HL-60 (cell line): ENCODE measurements around the gene RAB40B.

Experiments
- DNase-seq, 2 experiments: peaks; one replicate each; pipeline ENCODE4 v3.0.0-alpha.2; 2010 to 2020; ENCODE audit warnings: low read depth in 1 of 2, low spot score in 1 of 2
- H3K27ac ChIP-seq: fragments of 250-450 bp; sonication (Bioruptor Pico); replicated peaks from 2 replicates; pipeline ENCODE4 v1.5.1; 2020; ENCODE audit warnings: mild to moderate bottlenecking, moderate library complexity
- H3K27me3 ChIP-seq: fragments of 250-450 bp; sonication (Bioruptor Pico); 2 replicates; pipeline ENCODE4 v1.5.1; 2021; ENCODE audit warnings: mild to moderate bottlenecking, moderate library complexity; ENCODE audit not compliant: insufficient read depth, poor library complexity, severe bottlenecking
- H3K4me3 ChIP-seq: replicated peaks from 2 replicates; pipeline ENCODE4 v1.5.1; 2011; ENCODE audit warnings: mild to moderate bottlenecking, control low read depth, low read length; ENCODE audit not compliant: insufficient read depth
- GABPA ChIP-seq: IDR thresholded peaks from 2 replicates; pipeline ENCODE4 v1.6.1; 2012; ENCODE audit warnings: low read depth
- POLR2AphosphoS5 ChIP-seq: IDR thresholded peaks from 2 replicates; pipeline ENCODE4 v1.6.1; 2012; ENCODE audit warnings: low read depth
- REST ChIP-seq: IDR thresholded peaks from 2 replicates; pipeline ENCODE4 v1.6.1; 2012; ENCODE audit warnings: low read depth; ENCODE audit not compliant: insufficient replicate concordance
- SPI1 ChIP-seq: IDR thresholded peaks from 2 replicates; pipeline ENCODE4 v1.6.1; 2012; ENCODE audit warnings: low read depth, mild to moderate bottlenecking, borderline replicate concordance
- TF ChIP-seq, protein P1 (sequence below): IDR thresholded peaks from one replicate; pipeline ENCODE4 v1.5.1; 2011; ENCODE audit warnings: low read length, control low read depth, inconsistent platforms; ENCODE audit not compliant: insufficient read depth

Gene RAB40B

GRCh38 chr17:82630212-82630611, 68.3 kb downstream of the RAB40B start:
- TF ChIP-seq SPI1 (no peak), POLR2AphosphoS5 (no peak), REST (no peak), GABPA (no peak)
- TF ChIP-seq, protein P1, sequence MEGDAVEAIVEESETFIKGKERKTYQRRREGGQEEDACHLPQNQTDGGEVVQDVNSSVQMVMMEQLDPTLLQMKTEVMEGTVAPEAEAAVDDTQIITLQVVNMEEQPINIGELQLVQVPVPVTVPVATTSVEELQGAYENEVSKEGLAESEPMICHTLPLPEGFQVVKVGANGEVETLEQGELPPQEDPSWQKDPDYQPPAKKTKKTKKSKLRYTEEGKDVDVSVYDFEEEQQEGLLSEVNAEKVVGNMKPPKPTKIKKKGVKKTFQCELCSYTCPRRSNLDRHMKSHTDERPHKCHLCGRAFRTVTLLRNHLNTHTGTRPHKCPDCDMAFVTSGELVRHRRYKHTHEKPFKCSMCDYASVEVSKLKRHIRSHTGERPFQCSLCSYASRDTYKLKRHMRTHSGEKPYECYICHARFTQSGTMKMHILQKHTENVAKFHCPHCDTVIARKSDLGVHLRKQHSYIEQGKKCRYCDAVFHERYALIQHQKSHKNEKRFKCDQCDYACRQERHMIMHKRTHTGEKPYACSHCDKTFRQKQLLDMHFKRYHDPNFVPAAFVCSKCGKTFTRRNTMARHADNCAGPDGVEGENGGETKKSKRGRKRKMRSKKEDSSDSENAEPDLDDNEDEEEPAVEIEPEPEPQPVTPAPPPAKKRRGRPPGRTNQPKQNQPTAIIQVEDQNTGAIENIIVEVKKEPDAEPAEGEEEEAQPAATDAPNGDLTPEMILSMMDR = no peak
- H3K27me3 ChIP-seq = no peaks in the 10 kb centered on the region
- H3K27ac ChIP-seq = no peak overlapping the region
- H3K4me3 ChIP-seq = no peak overlapping the region
- DNase-seq = no peak

GRCh38 chr17:82629748-82630147, 68.8 kb downstream of the RAB40B start:
- Histone ChIP-seq H3K4me3 (no peak overlapping the region), H3K27me3 (no peaks in the 10 kb centered on the region), H3K27ac (no peak overlapping the region)
- no peak for DNase-seq
- no peak for TF ChIP-seq SPI1

DNA sequence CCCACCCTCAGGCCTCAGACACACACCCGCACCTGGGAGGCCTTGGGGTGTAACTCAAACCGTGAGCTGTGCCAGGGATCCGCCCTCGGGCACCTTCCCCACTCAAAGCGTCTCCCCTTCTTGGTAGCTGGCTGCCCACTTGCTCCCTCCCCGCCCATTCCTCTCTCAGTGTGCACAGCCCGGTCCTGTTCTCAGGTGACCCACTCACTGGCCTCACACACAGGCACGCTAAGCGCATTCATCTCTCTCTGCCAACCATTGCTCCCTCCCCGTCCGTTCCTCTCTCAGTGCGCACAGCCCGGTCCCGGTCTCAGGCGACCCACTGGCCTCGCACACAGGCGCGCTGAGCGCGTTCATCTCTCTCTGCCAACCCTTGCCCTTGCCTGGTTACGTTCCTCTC, 71.1 kb downstream of the RAB40B start:
- TF ChIP-seq, protein P1 = no peak
- no peak for TF ChIP-seq POLR2AphosphoS5
- no peak for TF ChIP-seq GABPA
- TF ChIP-seq SPI1 = no peak
- TF ChIP-seq REST = no peak
- Histone ChIP-seq H3K27ac (0 out of 2 replicates have a peak overlapping the region, but pooled peaks have one; percentile 5), H3K27me3 (no peaks in the 10 kb centered on the region), H3K4me3 (no peak overlapping the region)
- DNase-seq = no peak

DNA sequence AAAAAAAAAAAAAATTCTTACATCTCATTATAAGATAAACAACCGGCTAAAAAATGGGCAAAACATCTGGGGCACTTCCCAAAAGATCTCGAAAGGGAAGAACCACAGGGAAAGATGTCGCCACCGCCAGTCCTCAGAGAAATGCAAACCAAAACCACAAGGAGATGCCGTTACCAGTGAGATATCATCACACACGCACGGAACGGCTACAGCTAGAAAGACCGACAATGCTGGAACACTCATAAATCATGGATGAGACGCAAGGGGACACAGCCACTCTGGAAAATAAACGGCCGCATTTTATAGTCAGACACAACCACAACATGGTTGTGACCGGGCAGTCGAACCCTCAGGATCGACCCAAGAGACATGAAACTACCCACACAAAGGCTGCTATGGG, 74.8 kb downstream of the RAB40B start:
- Histone ChIP-seq H3K27ac (peak overlapping the region; percentile 87), H3K27me3 (no peaks in the 10 kb centered on the region)

More for the DNA sequence above, 74.8 kb downstream of the RAB40B start:
- H3K4me3 ChIP-seq = no peak overlapping the region
- TF ChIP-seq POLR2AphosphoS5 = peak; percentile 86
- TF ChIP-seq SPI1 = peak; percentile 74; the same call in 1 of the 2 replicates
- no peak for TF ChIP-seq REST
- peak in 1 of 2 experiments; percentile 89 for DNase-seq
